Type B pancreatic cell (in vitro differentiated cells): ENCODE measurements around the gene FAM210B. TPM values are rescaled to one million over a fixed set of nuclear protein-coding genes. Genes with fewer than 3 reads are reported as not detected.
"Not testable (repeated sequence)": the region's sequence is repeated elsewhere in the genome, so short reads cannot be mapped to it uniquely, and the experiment has no call there.

Source experiments
- DNase-seq: peaks from one replicate; pipeline ENCODE4 v3.0.0; 2021; ENCODE audit warnings: mixed read lengths; ENCODE audit not compliant: unreplicated experiment; ENCODE audit errors: extremely low spot score
- H3K27ac Mint-ChIP-seq: 2 replicates; pipeline ENCODE4 v1.8.0; 2021; ENCODE audit warnings: mild to moderate bottlenecking, mixed read lengths
- H3K27me3 Mint-ChIP-seq: 2 replicates; pipeline ENCODE4 v1.8.0; 2021; ENCODE audit warnings: mixed read lengths
- H3K36me3 Mint-ChIP-seq: 2 replicates; pipeline ENCODE4 v1.8.0; 2021; ENCODE audit warnings: mixed read lengths
- H3K4me1 Mint-ChIP-seq: one replicate; pipeline ENCODE4 v1.8.0; 2021; ENCODE audit warnings: mixed read lengths; ENCODE audit not compliant: unreplicated experiment
- H3K4me3 Mint-ChIP-seq: 2 replicates; pipeline ENCODE4 v1.8.0; 2021; ENCODE audit warnings: mild to moderate bottlenecking, mixed read lengths
- H3K9me3 Mint-ChIP-seq: 2 replicates; pipeline ENCODE4 v1.8.0; 2021; ENCODE audit warnings: mixed read lengths
- total RNA-seq: library from RNA; stranded (reverse); gene quantifications from 2 replicates; pipeline ENCODE4 v1.2.1, GENCODE V29; 2021; ENCODE audit warnings: low replicate concordance
- TF ChIP-seq, protein P1 (sequence below): fragments of 200-600 bp; sonication (generic); conservative IDR thresholded peaks from 2 replicates; pipeline ENCODE4 v1.5.0; 2021; ENCODE audit warnings: antibody characterized with exemption, mild to moderate bottlenecking

Gene FAM210B
- total RNA-seq, 1 donor from 2014 or later: 58.3 TPM

DNA sequence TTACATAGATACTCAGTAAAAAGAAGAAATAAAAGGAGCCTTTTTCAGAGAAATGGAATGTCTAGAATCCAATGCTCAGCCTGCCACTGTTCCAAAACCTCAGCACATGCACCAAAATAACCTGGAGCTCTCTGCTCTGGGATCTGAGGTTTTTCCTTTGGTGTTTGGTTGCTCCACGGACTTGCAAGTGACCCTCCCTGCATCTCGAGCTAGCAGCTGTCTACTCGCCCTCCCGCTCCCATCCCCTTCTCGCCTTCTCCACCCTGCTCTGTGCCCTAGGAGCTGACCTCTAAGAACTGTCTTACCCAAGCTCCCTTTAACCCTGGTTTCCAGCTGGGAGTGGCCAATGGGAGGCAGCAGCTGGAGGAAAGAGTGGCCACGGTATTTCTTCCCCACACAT lies 35.1 kb upstream of the FAM210B start:
- H3K27me3 Mint-ChIP-seq: no peaks in the 10 kb centered on the region
- DNase-seq: no peak
- no peaks in the 10 kb centered on the region for H3K4me1 Mint-ChIP-seq

DNA sequence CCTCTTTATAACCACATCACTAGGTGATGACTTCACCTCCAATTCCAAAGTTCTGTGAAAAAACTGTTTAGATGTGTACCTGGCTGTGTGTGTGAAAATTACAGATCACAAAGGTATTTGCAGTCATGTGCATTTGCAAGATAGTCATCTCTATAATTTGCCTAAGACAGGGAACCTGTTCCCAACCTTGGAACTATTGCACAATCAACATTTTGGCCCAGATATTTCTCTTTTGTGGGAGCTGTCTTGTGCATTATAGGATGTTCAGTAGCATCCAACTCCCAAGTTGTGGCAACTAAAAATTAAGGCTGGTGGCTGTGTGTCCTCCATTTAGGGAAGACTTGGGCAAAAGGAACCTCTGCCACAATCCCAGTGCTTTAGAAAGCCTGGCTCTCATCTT lies 34.0 kb upstream of the FAM210B start:
- Mint-ChIP-seq H3K36me3 (no peaks in the 10 kb centered on the region), H3K27me3 (no peaks in the 10 kb centered on the region), H3K4me1 (no peaks in the 10 kb centered on the region), H3K9me3 (no peaks in the 10 kb centered on the region), H3K27ac (no peak overlapping the region), H3K4me3 (no peak overlapping the region)
- TF ChIP-seq, protein P1, sequence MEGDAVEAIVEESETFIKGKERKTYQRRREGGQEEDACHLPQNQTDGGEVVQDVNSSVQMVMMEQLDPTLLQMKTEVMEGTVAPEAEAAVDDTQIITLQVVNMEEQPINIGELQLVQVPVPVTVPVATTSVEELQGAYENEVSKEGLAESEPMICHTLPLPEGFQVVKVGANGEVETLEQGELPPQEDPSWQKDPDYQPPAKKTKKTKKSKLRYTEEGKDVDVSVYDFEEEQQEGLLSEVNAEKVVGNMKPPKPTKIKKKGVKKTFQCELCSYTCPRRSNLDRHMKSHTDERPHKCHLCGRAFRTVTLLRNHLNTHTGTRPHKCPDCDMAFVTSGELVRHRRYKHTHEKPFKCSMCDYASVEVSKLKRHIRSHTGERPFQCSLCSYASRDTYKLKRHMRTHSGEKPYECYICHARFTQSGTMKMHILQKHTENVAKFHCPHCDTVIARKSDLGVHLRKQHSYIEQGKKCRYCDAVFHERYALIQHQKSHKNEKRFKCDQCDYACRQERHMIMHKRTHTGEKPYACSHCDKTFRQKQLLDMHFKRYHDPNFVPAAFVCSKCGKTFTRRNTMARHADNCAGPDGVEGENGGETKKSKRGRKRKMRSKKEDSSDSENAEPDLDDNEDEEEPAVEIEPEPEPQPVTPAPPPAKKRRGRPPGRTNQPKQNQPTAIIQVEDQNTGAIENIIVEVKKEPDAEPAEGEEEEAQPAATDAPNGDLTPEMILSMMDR: no peak
- no peak for DNase-seq

More for the DNA sequence above, 35.1 kb upstream of the FAM210B start:
- no peaks in the 10 kb centered on the region for H3K36me3 Mint-ChIP-seq
- H3K4me3 Mint-ChIP-seq: no peak overlapping the region
- H3K27ac Mint-ChIP-seq: no peak overlapping the region
- TF ChIP-seq, protein P1: no peak
- no peaks in the 10 kb centered on the region for H3K9me3 Mint-ChIP-seq

DNA sequence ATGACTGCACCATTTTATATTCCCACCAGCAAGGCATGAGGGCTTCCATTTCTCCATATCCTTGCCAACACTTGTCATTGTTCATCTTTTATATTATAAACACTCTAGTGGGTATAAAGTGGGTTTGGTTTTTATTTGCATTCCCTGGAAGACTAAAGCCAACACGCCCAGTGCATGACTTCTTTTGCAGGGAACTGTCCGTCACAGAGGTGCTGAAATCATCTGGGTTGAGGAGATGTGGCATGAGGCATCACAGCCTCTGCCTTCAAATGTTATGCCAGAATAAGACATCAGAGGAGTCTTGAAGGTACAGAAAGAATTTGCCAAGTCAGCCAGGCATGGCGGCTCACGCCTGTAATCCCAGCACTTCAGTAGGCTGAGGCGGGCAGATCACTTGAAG lies 29.9 kb upstream of the FAM210B start:
- Mint-ChIP-seq H3K9me3 (no peaks in the 10 kb centered on the region), H3K4me1 (no peaks in the 10 kb centered on the region), H3K4me3 (no peak overlapping the region), H3K27me3 (no peaks in the 10 kb centered on the region), H3K36me3 (no peaks in the 10 kb centered on the region), H3K27ac (no peak overlapping the region)
- TF ChIP-seq, protein P1: no peak
- no peak for DNase-seq

DNA sequence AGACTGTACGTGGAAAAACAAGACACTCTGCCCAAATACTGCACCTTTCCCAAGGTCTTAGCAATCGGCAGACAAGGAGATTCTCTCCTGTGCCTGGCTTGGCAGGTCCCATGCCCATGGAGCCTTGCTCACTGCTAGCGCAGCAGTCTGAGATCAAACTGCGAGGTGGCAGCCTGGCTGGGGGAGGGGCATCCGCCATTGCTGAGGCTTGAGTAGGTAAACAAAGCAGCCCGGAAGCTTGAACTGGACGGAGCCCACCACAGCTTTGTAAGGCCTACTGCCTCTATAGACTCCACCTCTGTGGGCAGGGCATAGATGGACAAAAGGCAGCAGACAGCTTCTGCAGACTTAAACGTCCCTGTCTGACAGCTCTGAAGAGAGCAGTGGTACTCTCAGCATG lies 22.1 kb upstream of the FAM210B start:
- peaks cover 34% of the 10 kb centered on the region for H3K27me3 Mint-ChIP-seq
- not testable (repeated sequence) for H3K36me3 Mint-ChIP-seq, H3K27ac Mint-ChIP-seq, DNase-seq, H3K4me1 Mint-ChIP-seq, H3K9me3 Mint-ChIP-seq, H3K4me3 Mint-ChIP-seq

DNA sequence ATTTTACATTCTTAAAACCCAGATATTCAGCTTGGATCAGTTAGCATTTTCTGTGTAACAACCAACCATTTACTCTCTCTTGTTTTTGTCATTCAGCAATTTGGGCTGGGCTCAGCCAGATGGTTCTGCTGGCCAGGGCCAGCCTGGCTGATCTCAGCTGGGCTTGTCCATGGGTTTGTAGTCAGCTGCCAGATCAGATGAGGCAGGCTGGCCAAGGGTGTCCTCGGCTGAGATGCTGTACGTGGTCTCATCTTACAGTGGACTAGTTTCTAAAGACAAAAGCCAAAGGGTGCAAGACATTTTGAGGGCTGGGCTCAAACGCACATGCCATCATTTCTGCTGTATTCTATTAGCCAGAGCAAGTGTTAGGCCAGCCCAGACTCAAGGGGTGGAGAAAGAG lies 16.0 kb upstream of the FAM210B start:
- TF ChIP-seq, protein P1: no peak
- Mint-ChIP-seq H3K36me3 (no peaks in the 10 kb centered on the region), H3K4me3 (no peak overlapping the region), H3K9me3 (no peaks in the 10 kb centered on the region), H3K27me3 (peaks cover 77% of the 10 kb centered on the region), H3K27ac (no peak overlapping the region), H3K4me1 (peaks cover 2% of the 10 kb centered on the region)
- DNase-seq: no peak

DNA sequence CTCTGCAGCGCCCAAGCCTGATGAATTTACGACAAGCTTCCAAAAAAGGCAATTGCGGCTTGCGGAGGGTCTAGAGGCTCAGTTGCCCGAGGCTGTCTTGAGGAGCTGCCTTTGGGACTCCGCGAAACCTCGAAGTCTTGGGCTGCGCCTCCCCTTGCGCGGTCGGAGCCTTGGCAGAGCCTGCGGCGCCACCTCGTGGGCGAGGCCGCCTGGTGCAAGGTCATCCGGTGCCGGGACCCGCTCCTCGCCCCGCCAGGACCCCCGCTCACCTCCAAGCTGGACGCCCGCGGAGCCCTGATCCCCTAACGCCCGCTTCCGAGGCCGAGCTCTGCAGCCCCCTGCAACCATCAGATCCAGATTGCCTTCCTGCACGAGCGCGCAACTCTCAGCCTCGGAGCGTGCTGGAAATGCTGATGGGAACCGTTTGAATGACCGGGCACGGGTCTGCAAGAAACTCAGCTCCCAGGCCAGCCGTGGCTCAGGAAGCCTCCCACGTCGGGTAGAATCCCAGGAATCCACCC lies 14.9 kb upstream of the FAM210B start:
- TF ChIP-seq, protein P1: peak; percentile 96
- Mint-ChIP-seq H3K4me3 (peak overlapping the region; percentile 60), H3K27me3 (peaks cover 76% of the 10 kb centered on the region), H3K27ac (no peak overlapping the region), H3K4me1 (peaks cover 13% of the 10 kb centered on the region), H3K9me3 (no peaks in the 10 kb centered on the region), H3K36me3 (no peaks in the 10 kb centered on the region)
- DNase-seq: peak; percentile 81
